ENCODE measurements around the gene CCDC187. TPM values are rescaled to one million over a fixed set of nuclear protein-coding genes. Genes with fewer than 3 reads are reported as not detected.

Gene CCDC187
- total RNA-seq, 2 donors from 2014 or later, result 1.3 to 2.3 TPM

- intact Hi-C loops (cut with DNase I), result no loop called here
Observed at GRCh38 chr9:136305804-136306203, 1.9 kb upstream of the CCDC187 start.

GRCh38 chr9:136304981-136305380 lies 1.1 kb upstream of the CCDC187 start:
- intact Hi-C loops (cut with DNase I), result no loop called here
- Histone ChIP-seq H3K27ac (no peak overlapping the region), H3K4me1 (no peaks in the 10 kb centered on the region), H3K9me3 (no peaks in the 10 kb centered on the region), H3K36me3 (replicated peaks in 1 of 2; ENCODE audit: insufficient read depth in 1 of 2, low read depth in 2 of 2) (no peaks in the 10 kb centered on the region), H3K4me3 (no peak overlapping the region), H3K27me3 (no peaks in the 10 kb centered on the region)
- WGBS, 2 donors, result 27 to 81% methylated on average over 9 to 13 of the region's 13 CpGs
- no peak for TF ChIP-seq CTCF (IDR thresholded peaks at IDR 0.05)
- no peak for TF ChIP-seq POLR2A (IDR thresholded peaks at IDR 0.05)
- no peak for DNase-seq
- ATAC-seq, result no peak

More at GRCh38 chr9:136305804-136306203, 1.9 kb upstream of the CCDC187 start:
- TF ChIP-seq CTCF (IDR thresholded peaks at IDR 0.05) (no peak), POLR2A (IDR thresholded peaks at IDR 0.05) (no peak)
- no peaks in the 10 kb centered on the region for H3K9me3 ChIP-seq
- H3K4me1 ChIP-seq, result no peaks in the 10 kb centered on the region
- ATAC-seq (no peak), DNase-seq (no peak)
- no peak overlapping the region for H3K27ac ChIP-seq
- no peak overlapping the region for H3K4me3 ChIP-seq
- H3K36me3 ChIP-seq (replicated peaks in 1 of 2; ENCODE audit: insufficient read depth in 1 of 2, low read depth in 2 of 2), result no peaks in the 10 kb centered on the region
- 65 to 84% methylated on average over 6 to 11 of the region's 18 CpGs for WGBS, 2 donors
- H3K27me3 ChIP-seq, result no peaks in the 10 kb centered on the region

DNA sequence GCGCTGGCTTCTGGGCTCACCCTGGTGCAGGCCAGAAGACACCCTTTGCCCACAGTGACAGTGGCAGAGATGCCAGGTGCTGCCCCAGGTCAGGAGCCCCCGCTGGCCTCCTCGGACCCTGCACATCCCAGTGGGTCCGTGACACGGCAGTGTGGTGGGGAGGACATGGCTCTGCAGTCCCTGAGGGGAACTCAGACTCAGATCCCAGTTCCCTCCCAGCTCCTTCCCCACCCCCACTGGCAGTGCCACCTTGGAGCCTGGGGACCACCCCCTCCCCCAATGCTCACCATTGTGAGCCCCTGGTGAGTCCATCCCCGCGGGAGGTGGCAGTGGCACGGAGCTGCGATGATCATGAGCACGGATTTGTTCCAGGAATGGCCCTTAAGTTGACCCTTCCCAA lies 562 bp upstream of the CCDC187 start:
- no peaks in the 10 kb centered on the region for H3K4me1 ChIP-seq
- no peaks in the 10 kb centered on the region for H3K27me3 ChIP-seq
- no peak for ATAC-seq
- H3K36me3 ChIP-seq (replicated peaks in 1 of 2; ENCODE audit: insufficient read depth in 1 of 2, low read depth in 2 of 2), result no peaks in the 10 kb centered on the region
- H3K27ac ChIP-seq, result no peak overlapping the region
- no peak for DNase-seq
- TF ChIP-seq POLR2A (IDR thresholded peaks at IDR 0.05), result no peak
- no peak for TF ChIP-seq CTCF (IDR thresholded peaks at IDR 0.05)
- no peak overlapping the region for H3K4me3 ChIP-seq
- H3K9me3 ChIP-seq, result no peaks in the 10 kb centered on the region
- whole genome bisulfite sequencing, 2 donors, result 60 to 77% methylated on average over 1 to 9 of the region's 10 CpGs
- intact Hi-C loops (cut with DNase I), result no loop called here

DNA sequence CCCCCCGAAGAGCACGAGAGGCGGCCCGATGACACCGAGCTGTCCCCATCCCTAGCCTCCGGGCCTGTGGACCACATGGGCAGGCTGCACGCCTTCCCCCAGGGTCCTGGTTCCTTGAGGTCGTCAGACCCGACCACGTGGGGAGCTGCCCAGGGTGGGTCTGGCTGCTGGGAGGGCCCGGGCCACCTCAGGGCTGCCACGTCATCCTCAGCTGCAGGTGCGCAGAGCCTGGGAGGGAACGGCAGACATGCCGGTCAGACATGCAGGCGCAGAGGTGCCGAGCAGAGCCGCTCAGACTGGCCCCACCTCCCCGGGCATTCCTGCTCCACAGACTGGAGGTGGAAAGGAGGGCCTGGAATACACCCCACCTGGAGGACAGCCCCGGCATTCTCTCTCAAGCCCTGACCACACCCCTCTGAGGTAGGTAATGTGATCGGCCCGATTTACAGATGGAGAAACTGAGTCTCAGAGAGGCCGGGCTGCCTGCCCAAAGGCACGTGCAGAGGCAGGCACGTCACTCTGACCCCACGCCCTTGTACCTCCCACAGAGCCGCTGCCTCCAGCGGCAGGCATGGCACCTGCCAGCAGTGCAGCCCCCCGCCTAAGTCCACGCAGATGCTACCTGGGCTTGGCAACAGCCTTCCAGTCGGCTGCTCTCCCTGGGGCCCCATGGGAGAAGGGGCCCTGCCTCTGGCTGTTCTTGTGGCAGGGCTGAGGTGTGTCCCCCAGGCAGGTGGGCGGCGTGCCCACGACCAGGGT lies 649 bp downstream of the CCDC187 start:
- Histone ChIP-seq H3K4me1 (no peaks in the 10 kb centered on the region), H3K4me3 (no peak overlapping the region), H3K27me3 (no peaks in the 10 kb centered on the region), H3K9me3 (no peaks in the 10 kb centered on the region), H3K36me3 (replicated peaks in 1 of 2; ENCODE audit: insufficient read depth in 1 of 2, low read depth in 2 of 2) (no peaks in the 10 kb centered on the region), H3K27ac (no peak overlapping the region)
- WGBS, 2 donors, result 71 to 84% methylated on average over 11 to 31 of the region's 34 CpGs
- no peak for DNase-seq
- TF ChIP-seq POLR2A (IDR thresholded peaks at IDR 0.05) (no peak), CTCF (IDR thresholded peaks at IDR 0.05) (no peak)
- intact Hi-C loops (cut with DNase I), result no loop called here
- ATAC-seq, result no peak

- intact Hi-C loops (cut with DNase I), result no loop called here
- peaks cover 4% of the 10 kb centered on the region for H3K4me1 ChIP-seq
- no peak for DNase-seq
- H3K36me3 ChIP-seq (replicated peaks in 1 of 2; ENCODE audit: insufficient read depth in 1 of 2, low read depth in 2 of 2), result no peaks in the 10 kb centered on the region
- no peak for ATAC-seq
- H3K27ac ChIP-seq, result no peak overlapping the region
- no peaks in the 10 kb centered on the region for H3K27me3 ChIP-seq
- H3K9me3 ChIP-seq, result no peaks in the 10 kb centered on the region
- no peak for TF ChIP-seq CTCF (IDR thresholded peaks at IDR 0.05)
- TF ChIP-seq POLR2A (IDR thresholded peaks at IDR 0.05), result no peak
- 87 to 90% methylated on average over 11 to 12 of the region's 12 CpGs for WGBS, 2 donors
- H3K4me3 ChIP-seq, result no peak overlapping the region
Observed at GRCh38 chr9:136302527-136302926, 1.4 kb downstream of the CCDC187 start.

Data from body of pancreas (tissue), 4 donors.